DOHH2 (cell line): ENCODE measurements around the gene ADGRG6.

ENCODE experiments used
- H3F3A ChIP-seq: fragments of 200-600 bp; sonication (generic), shearing (Covaris generic); 2 replicates; pipeline ENCODE4 v1.6.0; 2016; ENCODE audit warnings: antibody characterized with exemption, mild to moderate bottlenecking; ENCODE audit not compliant: control insufficient read depth, insufficient read depth
- H3K27ac ChIP-seq: fragments of 200-600 bp; sonication (generic); 2 replicates; pipeline ENCODE4 v1.5.1; 2014; ENCODE audit warnings: low read depth, mild to moderate bottlenecking, low read length, moderate library complexity
- H3K27me3 ChIP-seq: fragments of 200-600 bp; sonication (generic); 2 replicates; pipeline ENCODE4 v1.6.1; 2014; ENCODE audit warnings: mild to moderate bottlenecking, low read length, mixed read lengths; ENCODE audit not compliant: control insufficient read depth
- H3K36me3 ChIP-seq: fragments of 200-600 bp; sonication (generic); 2 replicates; pipeline ENCODE4 v1.6.1; 2014; ENCODE audit warnings: mild to moderate bottlenecking, low read length, moderate library complexity, mixed read lengths; ENCODE audit not compliant: control insufficient read depth
- H3K4me1 ChIP-seq: fragments of 200-600 bp; sonication (generic); 2 replicates; pipeline ENCODE4 v1.6.1; 2014; ENCODE audit warnings: mild to moderate bottlenecking, low read length, mixed read lengths; ENCODE audit not compliant: control insufficient read depth
- H3K4me2 ChIP-seq: fragments of 200-600 bp; sonication (generic); 2 replicates; pipeline ENCODE4 v1.6.0; 2014; ENCODE audit warnings: mild to moderate bottlenecking, low read length, moderate library complexity
- H3K4me3 ChIP-seq: fragments of 200-600 bp; sonication (generic); 2 replicates; pipeline ENCODE4 v1.5.1; 2014; ENCODE audit warnings: mild to moderate bottlenecking, low read length, mixed read lengths
- H3K79me2 ChIP-seq: fragments of 200-600 bp; sonication (generic); 2 replicates; pipeline ENCODE4 v1.6.1; 2014; ENCODE audit warnings: mild to moderate bottlenecking, low read length, mixed read lengths; ENCODE audit not compliant: control insufficient read depth
- H3K9me2 ChIP-seq: fragments of 200-600 bp; sonication (generic); replicated peaks from 2 replicates; pipeline ENCODE4 v1.6.1; 2014; ENCODE audit warnings: mild to moderate bottlenecking, low read length, mixed read lengths; ENCODE audit not compliant: control insufficient read depth
- H3K9me3 ChIP-seq: fragments of 200-600 bp; sonication (generic); 2 replicates; pipeline ENCODE4 v1.6.1; 2014; ENCODE audit warnings: antibody characterized with exemption, low read length, mixed read lengths; ENCODE audit not compliant: control insufficient read depth, insufficient read depth
- H4K20me1 ChIP-seq: fragments of 200-600 bp; sonication (generic); 2 replicates; pipeline ENCODE4 v1.6.0; 2014; ENCODE audit warnings: low read depth, mild to moderate bottlenecking, antibody characterized with exemption, low read length, moderate library complexity; ENCODE audit not compliant: control insufficient read depth, insufficient read depth
- CTCF ChIP-seq: fragments of 200-600 bp; sonication (generic); IDR thresholded peaks from one replicate; pipeline ENCODE4 v1.5.1; 2014; ENCODE audit warnings: antibody characterized with exemption, mild to moderate bottlenecking, low read depth, low read length; ENCODE audit not compliant: poor library complexity, severe bottlenecking
- EZH2phosphoT487 ChIP-seq: fragments of 200-600 bp; sonication (generic); IDR thresholded peaks from 2 replicates; pipeline ENCODE4 v1.6.1; 2017; ENCODE audit warnings: borderline replicate concordance, mild to moderate bottlenecking, antibody characterized with exemption, low read length, moderate library complexity, mixed read lengths

Gene ADGRG6

GRCh38 chr6:142349215-142349823, 47.5 kb downstream of the ADGRG6 start:
- Histone ChIP-seq H3K36me3 (no peaks in the 10 kb centered on the region), H3K9me3 (no peaks in the 10 kb centered on the region), H3K4me2 (no peak overlapping the region), H3K27ac (no peak overlapping the region), H3K79me2 (no peaks in the 10 kb centered on the region), H3K4me3 (no peak overlapping the region), H4K20me1 (no peaks in the 10 kb centered on the region), H3F3A (no peaks in the 10 kb centered on the region), H3K9me2 (no peaks in the 10 kb centered on the region), H3K4me1 (no peaks in the 10 kb centered on the region), H3K27me3 (no peaks in the 10 kb centered on the region; the same call in 1 of the 2 replicates)
- TF ChIP-seq EZH2phosphoT487 (no peak), CTCF (no peak)

- H3K9me3 ChIP-seq = no peaks in the 10 kb centered on the region
- H3K27me3 ChIP-seq = no peaks in the 10 kb centered on the region; the same call in 1 of the 2 replicates
- H3K79me2 ChIP-seq = no peaks in the 10 kb centered on the region
- no peaks in the 10 kb centered on the region for H3K9me2 ChIP-seq
- H3F3A ChIP-seq = no peaks in the 10 kb centered on the region
- H3K27ac ChIP-seq = no peak overlapping the region
- no peak overlapping the region for H3K4me2 ChIP-seq
- no peak overlapping the region for H3K4me3 ChIP-seq
- TF ChIP-seq CTCF (no peak), EZH2phosphoT487 (no peak)
- H3K36me3 ChIP-seq = no peaks in the 10 kb centered on the region
- H3K4me1 ChIP-seq = no peaks in the 10 kb centered on the region
- H4K20me1 ChIP-seq = no peaks in the 10 kb centered on the region
These were observed 48.5 kb downstream of the ADGRG6 start for GRCh38 chr6:142350309-142350708.

GRCh38 chr6:142353690-142354089, 51.9 kb downstream of the ADGRG6 start:
- H3F3A ChIP-seq = no peaks in the 10 kb centered on the region
- H3K9me2 ChIP-seq = no peaks in the 10 kb centered on the region
- H3K36me3 ChIP-seq = no peaks in the 10 kb centered on the region
- TF ChIP-seq CTCF (no peak), EZH2phosphoT487 (no peak)
- H3K4me1 ChIP-seq = no peaks in the 10 kb centered on the region
- no peaks in the 10 kb centered on the region for H3K9me3 ChIP-seq
- no peak overlapping the region for H3K27ac ChIP-seq
- H3K4me2 ChIP-seq = no peak overlapping the region
- H3K27me3 ChIP-seq = no peaks in the 10 kb centered on the region; the same call in 1 of the 2 replicates
- H4K20me1 ChIP-seq = no peaks in the 10 kb centered on the region
- H3K4me3 ChIP-seq = no peak overlapping the region
- no peaks in the 10 kb centered on the region for H3K79me2 ChIP-seq
